HEK293 (cell line): Measurements from ENCODE around the gene BAZ2B.

Experiments used
- PATZ1 ChIP-seq: fragments of 450-650 bp; formaldehyde crosslinking; IDR thresholded peaks from 2 replicates; pipeline ENCODE4 v1.5.1; 2016; ENCODE audit warnings: missing biosample characterization, missing genetic modification characterization
- TRIM28 ChIP-seq: IDR thresholded peaks from 2 replicates; pipeline ENCODE4 v1.6.1; 2011; ENCODE audit warnings: low read length, control low read depth, borderline replicate concordance
- ZNF768 ChIP-seq: fragments of 450-650 bp; formaldehyde crosslinking; IDR thresholded peaks from 2 replicates; pipeline ENCODE4 v1.5.1; 2018; ENCODE audit warnings: missing biosample characterization, mild to moderate bottlenecking, missing genetic modification characterization
- TF ChIP-seq, protein P1 (sequence below): fragments of 450-650 bp; formaldehyde crosslinking; IDR thresholded peaks from 2 replicates; pipeline ENCODE4 v1.5.1; 2016; ENCODE audit warnings: missing biosample characterization, missing genetic modification characterization

GRCh38 chr2:159608723-159609308 lies 7.5 kb downstream of the BAZ2B start:
- TF ChIP-seq ZNF768, result no peak
- TF ChIP-seq TRIM28, result no peak
- TF ChIP-seq PATZ1 (tag by site-specific recombination), result no peak
- TF ChIP-seq, protein P1, sequence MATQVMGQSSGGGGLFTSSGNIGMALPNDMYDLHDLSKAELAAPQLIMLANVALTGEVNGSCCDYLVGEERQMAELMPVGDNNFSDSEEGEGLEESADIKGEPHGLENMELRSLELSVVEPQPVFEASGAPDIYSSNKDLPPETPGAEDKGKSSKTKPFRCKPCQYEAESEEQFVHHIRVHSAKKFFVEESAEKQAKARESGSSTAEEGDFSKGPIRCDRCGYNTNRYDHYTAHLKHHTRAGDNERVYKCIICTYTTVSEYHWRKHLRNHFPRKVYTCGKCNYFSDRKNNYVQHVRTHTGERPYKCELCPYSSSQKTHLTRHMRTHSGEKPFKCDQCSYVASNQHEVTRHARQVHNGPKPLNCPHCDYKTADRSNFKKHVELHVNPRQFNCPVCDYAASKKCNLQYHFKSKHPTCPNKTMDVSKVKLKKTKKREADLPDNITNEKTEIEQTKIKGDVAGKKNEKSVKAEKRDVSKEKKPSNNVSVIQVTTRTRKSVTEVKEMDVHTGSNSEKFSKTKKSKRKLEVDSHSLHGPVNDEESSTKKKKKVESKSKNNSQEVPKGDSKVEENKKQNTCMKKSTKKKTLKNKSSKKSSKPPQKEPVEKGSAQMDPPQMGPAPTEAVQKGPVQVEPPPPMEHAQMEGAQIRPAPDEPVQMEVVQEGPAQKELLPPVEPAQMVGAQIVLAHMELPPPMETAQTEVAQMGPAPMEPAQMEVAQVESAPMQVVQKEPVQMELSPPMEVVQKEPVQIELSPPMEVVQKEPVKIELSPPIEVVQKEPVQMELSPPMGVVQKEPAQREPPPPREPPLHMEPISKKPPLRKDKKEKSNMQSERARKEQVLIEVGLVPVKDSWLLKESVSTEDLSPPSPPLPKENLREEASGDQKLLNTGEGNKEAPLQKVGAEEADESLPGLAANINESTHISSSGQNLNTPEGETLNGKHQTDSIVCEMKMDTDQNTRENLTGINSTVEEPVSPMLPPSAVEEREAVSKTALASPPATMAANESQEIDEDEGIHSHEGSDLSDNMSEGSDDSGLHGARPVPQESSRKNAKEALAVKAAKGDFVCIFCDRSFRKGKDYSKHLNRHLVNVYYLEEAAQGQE (tag by site-specific recombination), result no peak
